Brain pericyte (primary cell): ENCODE data around the gene PITPNM2.
"Not testable (repeated sequence)": the region's sequence is repeated elsewhere in the genome, so short reads cannot be mapped to it uniquely, and the experiment has no call there.

Experiments used
- DNase-seq: peaks from one replicate; pipeline ENCODE4 v3.0.0-alpha.2; 2012; ENCODE audit warnings: low read depth, low spot score

Gene PITPNM2

DNA sequence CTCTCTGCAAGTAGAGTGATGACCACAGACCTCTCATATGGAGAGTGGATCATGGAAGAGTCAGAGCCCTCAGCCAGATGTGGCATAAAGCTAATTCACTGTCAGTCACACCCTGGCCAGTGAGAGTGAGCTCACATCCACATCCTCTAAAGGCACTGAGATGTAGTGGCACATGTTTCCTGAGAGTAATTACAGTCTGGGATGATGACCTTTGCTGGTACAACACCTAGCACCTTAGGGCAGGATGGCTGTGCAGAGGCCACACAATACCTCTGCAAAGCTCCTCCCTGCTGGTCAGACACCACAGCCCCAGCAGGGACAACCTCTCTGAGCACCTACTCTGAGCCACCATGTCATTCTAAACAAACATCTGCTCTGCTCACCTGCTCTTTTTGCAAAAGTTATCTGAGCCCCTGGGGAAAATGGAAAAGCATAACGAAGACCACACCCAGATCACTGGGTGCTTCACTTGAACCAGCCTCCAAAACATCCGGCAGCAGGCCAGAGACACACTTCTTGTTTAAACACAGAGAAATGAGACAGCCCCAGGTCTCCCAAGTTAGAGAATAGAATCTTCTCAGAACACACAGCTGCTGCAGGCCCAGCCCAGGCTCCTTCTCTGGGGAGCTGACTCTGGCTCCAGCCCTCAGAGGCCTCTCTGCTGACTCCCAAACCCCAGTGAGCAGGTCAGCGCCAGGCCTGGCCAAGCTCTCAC is 30.3 kb downstream of the PITPNM2 start:
- DNase-seq, result no peak

- no peak for DNase-seq
These were observed 31.1 kb downstream of the PITPNM2 start for GRCh38 chr12:123119808-123120207.

DNA sequence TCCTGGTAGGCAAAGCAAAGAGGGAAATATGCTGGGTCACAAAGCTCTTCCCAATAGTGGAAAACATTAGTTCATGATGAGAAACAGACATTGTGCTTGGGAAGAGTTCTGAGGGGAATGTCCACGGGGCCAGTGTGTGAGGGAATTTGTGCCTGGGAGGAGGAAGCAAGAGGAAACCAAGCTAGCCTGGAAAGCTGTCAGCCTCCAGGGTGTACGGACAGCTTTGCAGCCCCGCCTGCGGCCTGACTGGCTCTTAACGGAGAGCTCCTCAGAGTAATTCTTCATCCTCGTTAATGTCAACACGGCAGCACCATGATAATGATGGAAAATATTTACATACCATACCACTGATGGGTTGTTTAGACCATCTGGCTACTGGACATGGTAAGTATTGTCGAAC is 32.4 kb downstream of the PITPNM2 start:
- no peak for DNase-seq

DNA sequence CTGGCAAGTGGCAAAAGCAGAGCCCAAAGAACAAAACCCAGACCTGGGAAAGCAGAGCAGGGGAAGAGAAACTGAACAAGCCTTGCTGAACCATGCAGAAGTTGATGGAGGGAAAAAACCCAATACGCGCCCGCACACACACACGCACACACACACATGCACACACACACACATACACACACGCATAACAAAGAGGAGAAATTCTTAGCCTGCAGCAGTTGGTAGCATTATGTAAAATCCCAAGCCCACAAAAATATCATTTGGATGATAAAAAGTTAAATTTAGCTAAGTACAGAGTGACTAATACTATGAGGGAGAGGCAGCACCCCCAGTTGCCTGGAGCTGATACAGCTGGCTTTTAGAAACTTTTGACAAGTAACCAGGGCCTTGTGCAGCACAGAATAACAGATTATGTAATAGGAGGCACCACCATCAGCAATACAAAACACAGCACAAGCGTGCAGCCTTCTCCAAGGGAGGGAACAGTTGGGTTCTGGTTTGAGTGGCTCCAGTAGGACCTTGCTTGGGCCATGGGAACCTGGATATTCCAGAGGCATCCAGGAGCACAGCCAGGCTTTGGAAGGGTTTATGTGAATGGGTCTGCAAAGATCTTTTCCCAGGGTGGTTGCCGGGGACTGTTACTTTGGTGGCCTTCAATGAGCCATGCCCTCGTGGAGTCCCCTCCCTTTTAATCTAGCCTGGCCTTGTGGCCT is 35.3 kb downstream of the PITPNM2 start:
- peak; percentile 66 for DNase-seq

GRCh38 chr12:123114304-123115083 is 36.4 kb downstream of the PITPNM2 start:
- DNase-seq, result no peak

DNA sequence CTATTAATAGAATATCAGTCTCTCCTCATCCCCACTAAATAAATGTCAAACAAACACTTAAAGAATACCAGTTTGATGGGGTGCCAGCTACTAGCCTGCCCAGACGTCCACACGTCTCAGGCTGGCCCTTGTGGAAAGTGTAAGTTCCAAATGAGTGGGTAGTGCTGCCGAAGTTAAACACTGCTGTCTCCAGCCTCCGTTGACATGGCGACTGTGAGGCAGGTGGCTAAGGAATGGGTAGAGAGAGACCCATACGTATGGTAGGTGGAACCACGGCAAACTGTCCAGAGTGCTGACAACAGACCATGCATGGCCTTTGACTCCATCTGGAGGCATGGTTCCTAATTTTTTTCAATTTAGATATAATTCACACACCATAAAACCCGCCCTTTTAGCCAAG is 37.9 kb downstream of the PITPNM2 start:
- no peak for DNase-seq

GRCh38 chr12:123111498-123112165 is 39.3 kb downstream of the PITPNM2 start:
- peak; percentile 50 for DNase-seq

- no peak for DNase-seq
These were observed 41.5 kb downstream of the PITPNM2 start for GRCh38 chr12:123109319-123109772.

GRCh38 chr12:123108682-123109066 is 42.2 kb downstream of the PITPNM2 start:
- DNase-seq, result no peak

DNA sequence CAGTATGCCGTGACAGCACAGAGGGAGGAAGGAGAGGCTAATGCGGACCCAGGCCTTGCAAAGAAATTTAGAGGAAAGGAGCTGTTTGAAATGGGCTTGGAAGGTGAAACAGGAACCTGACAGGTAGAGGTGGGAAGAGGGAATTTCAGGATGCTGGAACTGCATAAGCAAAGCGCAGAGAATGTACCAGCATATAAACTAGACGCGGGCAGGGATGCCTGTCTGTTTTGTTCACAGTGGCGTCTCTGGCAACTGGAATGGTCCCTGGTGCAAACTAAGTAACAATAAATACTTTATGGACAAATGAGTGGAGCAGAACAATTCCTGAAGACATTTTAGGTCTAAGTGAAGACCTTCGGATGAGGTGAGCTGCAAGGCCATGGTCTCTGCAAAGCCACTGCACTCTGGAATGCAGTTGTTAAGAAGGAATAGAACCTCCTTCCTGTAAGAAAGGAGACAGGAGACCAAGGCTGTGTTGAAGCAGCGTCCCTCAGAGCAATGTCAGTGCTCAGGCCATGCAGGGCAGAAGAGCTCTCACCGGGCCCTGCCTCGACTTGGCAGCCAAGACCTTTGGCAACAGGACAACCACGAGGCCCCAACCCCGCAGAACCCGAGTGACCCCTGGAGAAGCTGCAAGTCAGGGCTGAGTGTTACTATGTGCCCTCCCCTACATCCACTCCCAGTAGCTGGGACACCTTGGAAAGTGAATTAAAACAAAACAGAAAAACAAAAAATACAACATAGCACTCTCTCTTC is 42.8 kb downstream of the PITPNM2 start:
- DNase-seq, result no peak

- no peak for DNase-seq
These were observed 44.1 kb downstream of the PITPNM2 start for GRCh38 chr12:123106640-123107359.

DNA sequence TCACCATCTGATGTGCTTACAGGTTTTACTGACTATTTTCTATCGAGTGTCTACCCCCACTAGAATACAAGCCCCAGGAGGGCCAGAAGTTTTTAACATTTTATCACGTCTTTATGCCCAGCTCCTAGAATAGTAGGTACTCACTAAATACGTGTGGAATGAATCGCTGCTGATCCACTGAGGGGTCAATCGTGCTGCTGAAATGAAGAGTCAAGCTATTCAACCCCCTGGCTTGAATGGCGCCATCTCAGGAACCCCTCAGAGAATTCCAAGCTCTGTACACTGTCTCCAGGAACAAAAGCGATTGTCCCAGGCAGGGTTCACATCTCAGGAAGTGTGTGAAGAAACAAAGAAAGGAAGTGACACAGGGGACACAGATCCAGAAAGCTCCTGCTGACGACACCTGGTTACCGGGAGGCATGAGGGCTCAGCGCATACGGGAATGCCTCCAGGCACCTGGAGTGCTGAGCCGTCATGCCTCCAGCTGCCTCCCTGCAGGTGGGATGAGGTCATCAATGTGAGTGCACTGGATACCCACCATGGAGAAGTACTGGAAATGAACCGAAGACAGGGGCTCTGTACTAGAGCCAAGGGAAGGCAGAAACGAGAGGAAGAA is 45.6 kb downstream of the PITPNM2 start:
- peak; percentile 51 for DNase-seq

- DNase-seq, result no peak
These were observed 46.1 kb downstream of the PITPNM2 start for GRCh38 chr12:123104809-123105208.

DNA sequence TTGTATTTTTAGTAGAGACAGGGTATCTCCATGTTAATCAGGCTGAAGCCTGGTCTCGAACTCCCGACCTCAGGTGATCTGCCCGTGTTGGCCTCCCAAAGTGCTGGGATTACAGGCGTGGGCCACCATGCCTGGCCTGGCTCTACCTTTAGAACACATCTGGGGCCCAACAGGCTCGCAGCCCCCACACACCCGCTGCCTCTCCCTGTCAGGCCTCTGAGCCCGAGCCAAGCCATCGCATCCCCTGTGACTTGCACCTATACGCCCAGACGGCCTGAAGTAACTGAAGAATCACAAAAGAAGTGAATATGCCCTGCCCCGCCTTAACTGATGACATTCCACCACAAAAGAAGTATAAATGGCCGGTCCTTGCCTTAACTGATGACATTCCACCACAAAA is 46.8 kb downstream of the PITPNM2 start:
- DNase-seq, result not testable (repeated sequence)

DNA sequence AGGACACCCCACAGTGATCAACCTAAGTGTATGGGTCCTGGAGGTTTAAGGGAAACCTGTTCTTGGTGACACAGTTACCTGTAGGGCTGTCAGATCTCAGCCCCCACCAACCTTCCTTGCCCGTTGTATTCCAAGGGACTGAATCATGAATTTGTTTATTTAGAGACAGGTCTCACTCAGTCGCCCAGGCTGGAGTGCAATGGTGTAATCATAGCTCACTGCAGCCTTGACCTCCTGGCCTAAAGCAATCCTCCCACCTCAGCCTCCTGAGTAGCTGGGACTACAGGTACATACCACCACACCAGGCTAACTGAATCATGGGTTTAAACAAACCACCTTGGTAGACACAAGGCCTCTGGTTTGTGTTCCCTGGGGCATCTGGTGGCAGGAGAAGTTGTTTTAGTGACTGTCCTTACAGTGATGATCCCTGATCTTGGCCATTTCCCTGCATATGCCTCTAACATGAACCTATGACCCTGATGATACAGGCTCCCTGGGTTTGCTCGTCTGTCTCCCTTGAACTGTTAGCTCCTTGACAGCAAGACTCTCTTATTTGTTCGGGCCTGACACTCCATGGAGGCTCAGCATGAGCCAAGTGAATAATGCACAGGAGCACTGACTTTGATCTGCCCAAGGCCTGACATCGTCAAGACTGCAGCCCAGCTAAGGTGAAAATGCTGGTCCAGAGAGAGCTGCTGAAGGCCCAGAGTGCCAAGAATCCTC is 47.9 kb downstream of the PITPNM2 start:
- DNase-seq, result no peak

DNA sequence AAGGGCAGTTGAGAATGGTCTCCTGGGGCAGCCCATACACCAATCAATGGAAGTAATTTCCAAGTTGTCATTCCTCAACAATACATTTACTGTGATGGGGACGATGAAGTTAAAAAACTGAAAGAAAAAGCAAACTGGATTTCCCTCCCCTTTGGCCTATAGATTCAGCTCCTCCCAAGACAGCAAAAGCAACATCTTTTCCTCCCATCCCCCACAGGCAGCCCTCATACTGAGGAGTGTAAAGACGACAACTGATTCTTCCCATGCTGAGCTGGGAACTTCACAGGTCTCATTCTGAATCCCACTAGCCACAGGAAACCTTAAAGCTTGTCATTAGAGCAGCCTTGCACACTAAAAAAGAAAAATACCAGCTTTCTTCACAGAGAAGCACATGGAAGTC is 48.5 kb downstream of the PITPNM2 start:
- no peak for DNase-seq

DNA sequence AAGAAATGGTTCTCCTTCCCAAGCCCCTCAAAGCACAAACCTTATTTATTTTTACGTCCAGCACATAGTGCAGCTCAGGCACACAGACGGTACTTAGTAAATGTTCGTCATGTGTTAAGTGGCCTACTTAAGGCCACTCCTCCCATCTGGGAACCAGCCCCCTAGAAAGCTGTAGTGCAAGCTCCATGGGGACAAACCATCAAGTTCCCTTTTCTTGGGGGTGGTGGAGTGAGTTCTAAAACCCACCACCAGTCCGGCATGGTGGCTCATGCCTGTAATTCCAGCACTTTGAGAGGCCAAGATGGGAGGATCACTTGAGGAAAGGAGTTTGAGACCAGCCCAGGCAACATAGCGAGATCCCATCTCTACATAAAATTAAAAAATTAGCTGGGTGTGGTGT is 49.4 kb downstream of the PITPNM2 start:
- DNase-seq, result no peak
